GM21390 (cell line): ENCODE results near the gene HES2.
"Not testable (repeated sequence)": the region's sequence is repeated elsewhere in the genome, so short reads cannot be mapped to it uniquely, and the experiment has no call there.

Experiments used
- ATAC-seq: cut with Tn5 transposase; IDR thresholded peaks from one replicate; pipeline ENCODE4 v1.9.1; 2021; ENCODE audit not compliant: unreplicated experiment

HES2 gene

GRCh38 chr1:6437012-6437700 is 17.4 kb upstream of the HES2 start:
- not testable (repeated sequence) for ATAC-seq

DNA sequence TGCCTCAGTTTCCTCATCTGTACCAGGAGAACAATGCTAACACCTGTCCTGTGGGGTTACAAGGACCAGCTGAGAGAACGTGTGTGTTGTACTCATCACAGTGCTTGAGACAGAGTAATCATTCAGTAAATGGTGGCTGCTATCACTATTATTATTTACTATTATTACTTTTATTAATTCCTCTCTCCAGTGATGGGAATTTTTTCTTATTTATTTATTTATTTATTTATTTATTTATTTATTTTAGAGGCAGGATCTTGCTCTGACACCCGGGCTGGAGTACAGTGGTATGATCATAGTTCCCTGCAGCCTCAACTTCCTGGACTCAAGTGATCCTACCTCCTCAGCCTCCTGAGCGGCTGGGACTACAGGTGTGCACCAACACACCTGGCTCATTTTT is 16.6 kb upstream of the HES2 start:
- ATAC-seq: not testable (repeated sequence)

DNA sequence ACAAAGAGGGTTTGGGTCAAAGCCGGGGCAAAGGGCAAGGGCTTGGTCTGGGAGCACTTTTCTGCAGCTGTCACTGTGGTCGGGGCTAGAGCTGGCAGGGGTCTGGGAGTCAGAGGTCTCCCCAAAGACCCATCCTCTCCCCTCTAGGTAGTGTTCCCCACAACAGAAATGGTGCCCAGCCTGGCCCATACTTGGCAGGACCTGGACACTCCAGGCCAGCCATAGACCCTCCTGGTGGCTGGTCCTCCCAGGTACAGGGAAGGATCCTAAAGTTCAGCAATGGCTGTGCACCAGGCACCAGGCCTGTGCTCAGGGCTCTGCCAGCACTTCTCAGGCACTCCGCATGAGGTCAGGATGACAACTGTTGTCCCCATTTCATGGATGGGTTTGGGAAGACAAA is 15.8 kb upstream of the HES2 start:
- no peak for ATAC-seq

GRCh38 chr1:6435129-6435528 is 15.4 kb upstream of the HES2 start:
- ATAC-seq: no peak

- no peak for ATAC-seq
Observed at GRCh38 chr1:6434186-6434585, 14.5 kb upstream of the HES2 start.

DNA sequence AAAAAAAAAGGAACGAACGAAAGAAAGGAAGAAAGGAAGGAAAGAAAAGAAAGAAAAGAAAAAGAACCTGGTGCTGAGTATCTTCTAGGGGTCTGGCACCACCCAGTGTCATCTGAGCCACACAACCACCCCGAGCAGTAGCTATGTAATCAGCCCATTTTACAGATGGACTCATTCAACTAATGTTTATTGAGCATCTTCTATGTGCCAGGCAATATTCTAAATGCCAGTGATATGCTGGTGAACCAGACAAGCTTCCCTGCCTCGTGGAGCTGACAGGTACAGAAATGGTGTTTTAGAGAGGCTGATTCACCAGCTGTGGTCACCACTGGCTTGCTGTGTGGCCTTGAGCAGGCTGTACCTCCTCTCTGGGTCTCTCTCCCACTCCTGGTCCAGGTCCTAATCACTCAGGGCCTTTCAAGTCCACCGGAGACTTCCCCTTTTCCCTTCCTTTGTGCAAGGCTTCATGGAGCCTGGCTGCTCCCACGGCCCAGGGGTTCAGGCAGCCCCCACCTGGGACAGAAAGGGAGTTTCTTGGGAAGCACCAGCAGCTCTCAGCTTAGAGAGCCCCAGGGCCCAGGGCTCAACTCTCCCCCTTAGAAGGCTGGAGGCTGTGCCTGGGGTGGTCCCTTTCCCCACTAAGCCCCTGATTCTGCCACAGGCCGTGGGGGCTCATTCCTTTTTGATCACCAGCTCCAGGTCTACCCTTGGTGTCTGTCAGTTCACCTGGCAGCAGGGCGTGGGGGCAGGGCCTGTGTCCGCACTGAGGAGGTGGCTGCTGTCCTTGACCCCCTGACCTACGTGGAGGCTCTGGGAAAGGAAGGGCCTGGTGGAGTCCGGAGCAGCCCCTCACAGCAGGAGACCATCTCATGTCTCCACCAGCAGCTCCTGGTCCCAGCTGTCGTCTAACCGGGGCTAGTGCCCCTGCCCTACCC is 12.2 kb upstream of the HES2 start:
- ATAC-seq: not testable (repeated sequence)

- ATAC-seq: not testable (repeated sequence)
Observed at GRCh38 chr1:6429660-6430411, 10.1 kb upstream of the HES2 start.

DNA sequence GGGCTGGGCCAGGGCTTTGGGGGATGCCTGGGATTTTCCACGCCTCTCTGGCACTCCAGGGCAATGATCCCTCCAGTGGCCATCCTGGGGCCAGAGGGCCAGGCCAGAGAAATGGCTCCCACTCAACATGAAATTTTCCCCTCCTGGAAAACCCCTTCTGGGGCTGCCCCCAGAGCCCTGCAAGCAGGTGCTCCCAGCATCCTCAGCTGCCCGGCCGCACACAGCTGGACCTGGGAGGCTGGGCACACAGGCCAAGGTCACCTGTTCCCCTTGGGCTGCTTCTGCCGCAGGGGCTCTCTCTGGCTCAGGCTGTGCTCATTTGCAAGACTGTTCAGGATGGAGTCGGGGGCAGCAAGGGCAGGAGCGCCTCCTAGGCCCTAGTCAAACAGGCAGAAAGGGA is 8.7 kb upstream of the HES2 start:
- ATAC-seq: not testable (repeated sequence)

- no peak for ATAC-seq
Observed at GRCh38 chr1:6427441-6428390, 8.0 kb upstream of the HES2 start.

- no peak for ATAC-seq
Observed at GRCh38 chr1:6426972-6427350, 7.2 kb upstream of the HES2 start.

- ATAC-seq: no peak
Observed at GRCh38 chr1:6426277-6426971, 6.7 kb upstream of the HES2 start.

DNA sequence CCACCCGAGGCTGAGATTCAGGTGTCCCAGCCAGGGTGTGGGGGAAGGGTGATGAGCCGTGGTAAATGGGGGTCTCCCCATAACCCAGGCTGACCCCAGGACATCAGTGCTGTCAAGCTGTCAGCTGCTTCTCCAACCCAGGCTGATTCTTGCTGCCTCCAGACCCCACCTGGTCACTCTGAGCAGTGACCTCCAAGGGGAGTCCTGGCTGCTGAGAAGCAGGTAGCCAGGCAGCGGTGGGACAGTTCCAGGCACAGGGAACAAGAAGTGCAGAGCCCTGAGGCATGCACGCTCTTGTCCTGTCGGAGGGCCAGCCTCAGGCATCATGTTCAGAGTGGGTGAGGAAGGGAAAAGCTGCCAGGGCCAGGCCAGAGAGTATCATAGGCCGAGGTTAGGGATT is 5.9 kb upstream of the HES2 start:
- no peak for ATAC-seq

GRCh38 chr1:6424619-6425593 is 5.2 kb upstream of the HES2 start, which contains the start of gene ESPN:
ESPN (plus strand) TSS chr1:6424776; CDS start chr1:6424956, 180 bp downstream.
- no peak for ATAC-seq

- ATAC-seq: no peak
Observed at GRCh38 chr1:6424000-6424565, 4.4 kb upstream of the HES2 start.

DNA sequence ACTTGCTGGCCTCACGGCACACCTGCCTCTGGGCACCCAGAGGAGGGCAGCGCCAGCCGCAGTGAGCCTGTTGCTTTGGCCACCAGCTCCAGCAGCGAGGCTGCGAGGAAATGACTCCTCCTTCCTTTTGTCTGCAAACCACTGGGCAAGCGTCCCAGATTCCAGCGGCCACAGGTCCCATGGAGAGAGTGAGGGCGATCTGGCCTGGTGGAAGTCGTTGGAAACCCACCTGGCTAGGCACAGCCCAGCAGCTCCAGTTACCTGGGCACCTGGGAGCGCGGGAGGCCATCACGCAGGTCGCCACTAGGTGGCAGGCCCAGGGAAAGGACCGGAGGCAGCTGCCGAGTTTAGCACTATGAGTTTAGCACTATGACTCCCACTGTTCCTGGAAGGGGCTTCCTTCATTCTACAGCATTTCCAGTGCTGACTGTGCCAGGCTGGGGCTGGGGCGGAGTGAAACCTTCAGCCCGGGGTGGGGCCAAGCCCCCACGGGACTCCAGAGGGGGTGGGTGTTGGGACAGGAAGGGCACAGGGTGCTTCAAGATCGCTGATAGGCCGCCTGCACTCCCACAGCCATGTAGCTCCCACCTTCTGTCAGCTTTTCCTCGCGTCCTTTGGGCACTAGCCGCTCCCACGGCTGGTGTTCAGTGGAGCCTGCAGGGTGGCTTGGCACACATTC is 3.7 kb upstream of the HES2 start:
- no peak for ATAC-seq

- ATAC-seq: no peak
Observed at GRCh38 chr1:6421266-6421665, 1.5 kb upstream of the HES2 start.

DNA sequence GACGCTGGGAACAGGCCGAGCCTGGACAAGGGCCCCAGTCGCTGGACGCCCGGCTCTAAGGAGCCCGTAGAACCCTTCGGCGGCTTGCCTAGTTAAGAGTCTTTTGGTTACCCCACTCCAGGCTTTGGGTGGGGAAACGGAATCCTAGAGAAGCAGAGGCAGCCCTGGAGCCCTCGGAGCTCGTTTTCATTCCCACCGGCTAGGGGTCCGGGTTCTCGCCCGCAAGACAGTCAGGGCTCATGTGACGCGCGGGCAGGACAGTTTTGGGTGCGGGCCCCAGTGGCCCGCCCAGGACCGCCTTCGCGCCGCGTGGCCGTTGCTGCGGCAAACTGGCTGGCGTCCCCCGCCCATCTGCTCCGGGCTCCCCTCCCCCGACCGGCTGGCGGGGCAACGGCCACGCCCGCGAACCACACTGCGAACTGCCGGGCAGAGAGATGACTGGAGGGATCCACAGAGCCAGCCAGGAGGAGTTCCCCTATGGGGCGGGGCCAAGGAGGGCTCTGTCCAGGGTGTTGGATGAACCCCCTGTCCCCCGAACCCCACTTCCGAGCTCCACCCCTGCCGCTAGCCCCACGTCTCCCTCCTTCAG is 829 bp upstream of the HES2 start:
- ATAC-seq: no peak
